Upper lobe of right lung (tissue), 1 donor: ENCODE measurements around the gene TULP4. TPM values are rescaled to one million over a fixed set of nuclear protein-coding genes. Genes with fewer than 3 reads are reported as not detected.
A peak's percentile ranks its signal among the peaks of the same experiment; 100 is the strongest.

Source experiments
- ATAC-seq: fragments of 200-7000 bp; cut with Tn5 transposase; one replicate; pipeline ENCODE4 v1.9.1; 2020; ENCODE audit warnings: mild to moderate bottlenecking, moderate library complexity
- DNase-seq: peaks from one replicate; pipeline ENCODE4 v3.0.0-alpha.2; 2020
- H3K27ac ChIP-seq: fragments of 200-600 bp; one replicate; pipeline ENCODE4 v1.8.0; 2022
- H3K27me3 ChIP-seq: fragments of 200-600 bp; one replicate; pipeline ENCODE4 v1.8.0; 2022; ENCODE audit warnings: mild to moderate bottlenecking
- H3K36me3 ChIP-seq: fragments of 200-600 bp; one replicate; pipeline ENCODE4 v1.8.0; 2022
- H3K4me1 ChIP-seq: fragments of 200-600 bp; one replicate; pipeline ENCODE4 v1.8.0; 2022
- H3K4me3 ChIP-seq: fragments of 200-600 bp; one replicate; pipeline ENCODE4 v1.8.0; 2022; ENCODE audit warnings: mild to moderate bottlenecking
- H3K9me3 ChIP-seq: fragments of 200-600 bp; one replicate; pipeline ENCODE4 v1.8.0; 2022
- intact Hi-C: fragments of 100-400 bp; cut with DNase I; formaldehyde crosslinking; loops from one replicate; pipeline ENCODE4 v1.11.0; 2022
- total RNA-seq: library from RNA; stranded (reverse); fragmentation: NEBNext Ultra II Directional; extraction: Animal tissue kit (Norgen Biotek cat#: 25700); gene quantifications from one replicate; pipeline ENCODE4 v1.2.1, GENCODE V29; 2021
- TF ChIP-seq, protein P1 (sequence below): fragments of 200-600 bp; IDR thresholded peaks from one replicate; pipeline ENCODE4 v1.8.0; 2022; ENCODE audit warnings: antibody characterized with exemption
- donor health status: DM: no; HTN: yes; CAD: no; lungs with severe emphysema.

Gene TULP4
- total RNA-seq, 1 donor from 2014 or later: 94.1 TPM

DNA sequence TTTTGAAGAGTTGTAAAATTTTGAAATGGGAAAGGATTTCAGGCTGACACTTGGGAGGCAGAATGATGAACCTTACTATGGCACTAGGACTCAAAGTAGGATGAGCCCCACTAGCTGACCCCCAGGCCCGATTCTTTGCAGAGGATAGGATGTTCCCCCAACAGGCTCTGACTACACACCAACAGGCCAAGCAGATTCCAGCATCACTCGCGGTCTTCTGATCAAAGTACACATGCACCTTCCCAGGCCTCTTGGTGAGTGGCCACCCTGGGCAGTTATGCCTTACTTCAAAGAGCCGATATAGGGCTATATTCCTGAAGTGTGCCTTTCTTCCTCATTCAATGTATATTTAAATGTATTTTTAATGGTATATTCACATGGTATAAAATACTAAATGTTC is 130.0 kb downstream of the TULP4 start:
- Histone ChIP-seq H3K27me3 (no peaks in the 10 kb centered on the region), H3K9me3 (no peaks in the 10 kb centered on the region), H3K27ac (no peak overlapping the region), H3K4me1 (no peaks in the 10 kb centered on the region), H3K4me3 (no peak overlapping the region), H3K36me3 (no peaks in the 10 kb centered on the region)
- DNase-seq: no peak
- intact Hi-C loops: no loop called here
- ATAC-seq: no peak
- TF ChIP-seq, protein P1, sequence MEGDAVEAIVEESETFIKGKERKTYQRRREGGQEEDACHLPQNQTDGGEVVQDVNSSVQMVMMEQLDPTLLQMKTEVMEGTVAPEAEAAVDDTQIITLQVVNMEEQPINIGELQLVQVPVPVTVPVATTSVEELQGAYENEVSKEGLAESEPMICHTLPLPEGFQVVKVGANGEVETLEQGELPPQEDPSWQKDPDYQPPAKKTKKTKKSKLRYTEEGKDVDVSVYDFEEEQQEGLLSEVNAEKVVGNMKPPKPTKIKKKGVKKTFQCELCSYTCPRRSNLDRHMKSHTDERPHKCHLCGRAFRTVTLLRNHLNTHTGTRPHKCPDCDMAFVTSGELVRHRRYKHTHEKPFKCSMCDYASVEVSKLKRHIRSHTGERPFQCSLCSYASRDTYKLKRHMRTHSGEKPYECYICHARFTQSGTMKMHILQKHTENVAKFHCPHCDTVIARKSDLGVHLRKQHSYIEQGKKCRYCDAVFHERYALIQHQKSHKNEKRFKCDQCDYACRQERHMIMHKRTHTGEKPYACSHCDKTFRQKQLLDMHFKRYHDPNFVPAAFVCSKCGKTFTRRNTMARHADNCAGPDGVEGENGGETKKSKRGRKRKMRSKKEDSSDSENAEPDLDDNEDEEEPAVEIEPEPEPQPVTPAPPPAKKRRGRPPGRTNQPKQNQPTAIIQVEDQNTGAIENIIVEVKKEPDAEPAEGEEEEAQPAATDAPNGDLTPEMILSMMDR: no peak

DNA sequence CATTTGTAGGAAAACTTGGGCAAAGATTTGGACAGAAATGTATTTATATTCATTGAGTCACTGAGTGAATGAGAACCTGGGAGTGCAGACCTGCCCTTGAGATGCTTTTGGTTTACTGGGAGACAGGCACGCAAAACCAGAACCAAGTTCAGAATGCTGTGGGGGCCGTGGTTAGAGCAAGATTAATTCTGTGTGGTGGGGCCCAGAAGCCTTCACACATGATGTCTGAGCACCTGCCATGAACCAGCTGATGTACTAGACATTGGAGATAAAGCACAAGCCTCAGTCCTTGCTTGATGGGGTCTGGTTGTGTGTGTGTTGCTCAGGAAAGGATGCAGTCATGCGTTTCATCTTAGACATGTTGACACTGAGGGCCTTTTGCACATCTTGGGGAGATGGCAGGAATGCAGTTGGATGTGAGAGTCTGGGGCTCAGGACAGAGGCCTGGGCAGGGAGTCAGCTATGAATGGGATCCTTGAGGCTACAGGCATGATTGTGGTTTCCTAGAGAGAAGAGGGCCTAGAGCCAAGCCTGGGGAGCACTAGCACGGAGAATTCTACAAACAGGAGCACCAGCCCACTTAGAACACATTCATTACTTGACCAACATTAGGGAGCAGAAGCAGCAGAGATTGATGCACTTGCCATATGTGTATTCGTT is 133.3 kb downstream of the TULP4 start:
- H3K9me3 ChIP-seq: no peaks in the 10 kb centered on the region
- ATAC-seq (no peak), DNase-seq (no peak)
- H3K4me1 ChIP-seq: no peaks in the 10 kb centered on the region
- intact Hi-C loops: no loop called here
- H3K36me3 ChIP-seq: peaks cover 12% of the 10 kb centered on the region
- TF ChIP-seq, protein P1: no peak
- H3K27ac ChIP-seq: no peak overlapping the region
- no peak overlapping the region for H3K4me3 ChIP-seq
- H3K27me3 ChIP-seq: no peaks in the 10 kb centered on the region

DNA sequence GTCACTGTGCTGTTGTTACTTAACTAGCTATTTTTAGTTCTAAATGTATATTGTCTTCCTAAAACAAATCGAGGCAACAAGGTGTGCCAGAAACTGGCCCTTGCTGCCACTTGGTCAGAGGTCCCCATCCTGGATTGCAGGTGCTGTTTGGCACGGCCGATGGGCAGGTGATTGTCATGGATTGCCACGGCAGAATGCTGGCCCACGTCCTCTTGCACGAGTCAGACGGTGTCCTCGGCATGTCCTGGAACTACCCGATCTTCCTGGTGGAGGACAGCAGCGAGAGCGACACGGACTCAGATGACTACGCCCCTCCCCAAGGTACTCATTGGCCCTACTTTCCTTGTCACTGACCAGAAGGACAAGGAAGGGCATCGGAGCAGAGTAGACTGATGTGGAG is 136.6 kb downstream of the TULP4 start:
- intact Hi-C loops: no loop called here
- Histone ChIP-seq H3K4me1 (no peaks in the 10 kb centered on the region), H3K9me3 (no peaks in the 10 kb centered on the region), H3K4me3 (no peak overlapping the region), H3K27me3 (no peaks in the 10 kb centered on the region), H3K36me3 (peaks cover 24% of the 10 kb centered on the region), H3K27ac (no peak overlapping the region)
- TF ChIP-seq, protein P1: no peak
- DNase-seq (no peak), ATAC-seq (no peak)

DNA sequence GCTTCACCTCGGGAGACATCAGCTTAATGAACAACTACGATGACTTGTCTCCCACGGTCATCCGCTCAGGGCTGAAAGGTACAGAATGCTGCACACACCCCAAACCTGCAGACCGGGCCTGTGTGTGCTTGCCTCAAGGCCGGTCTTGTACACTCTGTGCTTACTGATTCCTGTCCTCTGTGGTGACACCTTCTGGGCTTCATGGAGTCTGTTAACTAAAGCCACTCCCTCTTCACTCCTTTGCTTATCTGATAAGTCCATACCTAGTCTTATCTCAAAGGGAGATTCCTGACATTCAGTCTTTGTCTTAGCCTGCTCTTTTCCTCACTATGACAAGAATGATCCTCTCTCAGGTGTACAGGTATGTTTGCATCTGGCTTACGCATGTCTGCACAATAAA is 139.9 kb downstream of the TULP4 start:
- no peak for DNase-seq
- Histone ChIP-seq H3K27me3 (no peaks in the 10 kb centered on the region), H3K4me3 (no peak overlapping the region), H3K4me1 (no peaks in the 10 kb centered on the region), H3K27ac (no peak overlapping the region), H3K36me3 (peaks cover 24% of the 10 kb centered on the region), H3K9me3 (no peaks in the 10 kb centered on the region)
- peak; percentile 31 for ATAC-seq
- TF ChIP-seq, protein P1: no peak
- intact Hi-C loops: no loop called here

DNA sequence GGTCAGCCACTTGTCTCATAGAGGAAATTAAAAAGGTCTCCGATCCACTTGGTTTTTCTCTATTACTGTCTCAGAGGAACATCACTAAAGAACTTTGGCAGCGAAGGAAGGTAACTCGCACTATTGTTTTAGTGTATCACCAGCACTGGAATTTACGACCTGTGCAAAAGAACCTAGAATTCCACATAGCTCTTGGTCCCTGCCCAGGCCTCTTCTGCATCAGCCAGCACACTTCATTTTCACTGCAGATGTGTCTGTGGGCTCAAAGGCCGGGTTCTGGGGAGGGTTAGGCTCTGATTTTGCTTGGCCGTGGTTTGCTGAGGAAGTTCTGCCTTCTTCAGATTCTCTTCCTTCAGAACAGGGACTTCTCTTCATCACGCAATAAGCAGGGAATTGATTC is 144.9 kb downstream of the TULP4 start:
- H3K27me3 ChIP-seq: no peaks in the 10 kb centered on the region
- no peak overlapping the region for H3K4me3 ChIP-seq
- no peaks in the 10 kb centered on the region for H3K4me1 ChIP-seq
- H3K9me3 ChIP-seq: no peaks in the 10 kb centered on the region
- intact Hi-C loops: no loop called here
- DNase-seq (no peak), ATAC-seq (no peak)
- TF ChIP-seq, protein P1: no peak
- H3K27ac ChIP-seq: no peak overlapping the region
- peaks cover 35% of the 10 kb centered on the region for H3K36me3 ChIP-seq
